HG03108 (cell line): ENCODE results near the gene MSH6.

Experiments used
- ATAC-seq: cut with Tn5 transposase; IDR thresholded peaks from one replicate; pipeline ENCODE4 v1.9.1; 2021; ENCODE audit warnings: moderate library complexity; ENCODE audit not compliant: unreplicated experiment

MSH6 gene

GRCh38 chr2:47783486-47784351, 774 bp downstream of the MSH6 start:
- peak; percentile 13 for ATAC-seq

GRCh38 chr2:47784352-47784851, 1.5 kb downstream of the MSH6 start:
- ATAC-seq = no peak

GRCh38 chr2:47785986-47786385, 3.0 kb downstream of the MSH6 start:
- no peak for ATAC-seq

DNA sequence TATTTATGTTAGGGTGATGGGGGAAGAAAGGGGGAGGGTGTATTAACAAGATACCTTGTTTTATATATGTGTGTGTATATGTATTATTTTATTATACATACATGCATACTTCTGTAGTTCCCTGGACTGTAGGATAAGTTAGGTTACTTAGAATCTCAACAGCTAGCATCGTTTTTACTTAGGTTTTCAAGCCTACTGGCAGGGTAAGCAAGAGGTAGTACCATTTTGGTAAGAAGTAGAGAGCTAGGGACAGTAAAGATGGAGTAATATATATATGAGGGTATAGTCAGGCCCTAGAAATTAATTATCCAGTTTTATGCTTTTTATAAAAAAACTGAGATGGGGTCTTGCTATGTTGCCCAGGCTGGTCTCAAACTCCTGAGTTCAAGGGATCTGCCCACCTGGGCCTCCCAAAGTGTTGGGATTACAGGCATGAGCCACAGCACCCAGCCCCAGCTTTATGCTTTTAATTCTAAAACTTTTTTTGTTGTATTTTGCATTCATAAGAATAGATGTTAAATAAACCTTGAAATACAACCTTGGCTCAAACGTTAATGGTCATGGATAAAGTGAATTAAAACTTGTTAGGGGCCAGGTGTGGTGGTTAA, 13.2 kb downstream of the MSH6 start:
- no peak for ATAC-seq

DNA sequence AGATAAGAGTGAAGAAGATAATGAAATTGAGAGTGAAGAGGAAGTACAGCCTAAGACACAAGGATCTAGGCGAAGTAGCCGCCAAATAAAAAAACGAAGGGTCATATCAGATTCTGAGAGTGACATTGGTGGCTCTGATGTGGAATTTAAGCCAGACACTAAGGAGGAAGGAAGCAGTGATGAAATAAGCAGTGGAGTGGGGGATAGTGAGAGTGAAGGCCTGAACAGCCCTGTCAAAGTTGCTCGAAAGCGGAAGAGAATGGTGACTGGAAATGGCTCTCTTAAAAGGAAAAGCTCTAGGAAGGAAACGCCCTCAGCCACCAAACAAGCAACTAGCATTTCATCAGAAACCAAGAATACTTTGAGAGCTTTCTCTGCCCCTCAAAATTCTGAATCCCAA, 15.7 kb downstream of the MSH6 start:
- ATAC-seq = no peak

GRCh38 chr2:47799031-47799609, 16.2 kb downstream of the MSH6 start:
- ATAC-seq = no peak

DNA sequence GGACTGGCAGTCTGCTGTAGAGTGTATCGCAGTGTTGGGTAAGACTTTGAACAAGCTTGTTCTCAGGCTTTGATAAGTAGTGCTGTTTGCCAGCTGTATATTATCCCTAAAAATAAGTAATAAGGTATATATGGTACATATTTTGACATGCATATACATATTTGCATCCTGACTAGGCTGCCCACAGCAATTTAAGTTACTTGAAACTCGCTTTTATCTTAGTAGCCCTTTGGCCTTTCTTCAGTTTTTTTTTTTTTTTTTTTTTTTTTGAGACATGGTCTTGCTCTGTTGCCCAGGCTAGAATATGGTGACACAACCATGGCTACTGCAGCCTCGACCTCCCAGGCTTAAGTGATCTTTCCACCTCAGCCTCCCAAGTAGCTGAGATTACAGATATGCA, 18.2 kb downstream of the MSH6 start:
- no peak for ATAC-seq

- ATAC-seq = no peak
Observed at GRCh38 chr2:47803363-47803762, 20.4 kb downstream of the MSH6 start.

- ATAC-seq = no peak
Observed at GRCh38 chr2:47803770-47804169, 20.8 kb downstream of the MSH6 start.

GRCh38 chr2:47805850-47806249, 22.9 kb downstream of the MSH6 start:
- ATAC-seq = no peak

GRCh38 chr2:47808614-47809013, 25.7 kb downstream of the MSH6 start:
- no peak for ATAC-seq

GRCh38 chr2:47809903-47810302, 27.0 kb downstream of the MSH6 start:
- ATAC-seq = no peak

- ATAC-seq = no peak
Observed at GRCh38 chr2:47810850-47811249, 27.9 kb downstream of the MSH6 start.

DNA sequence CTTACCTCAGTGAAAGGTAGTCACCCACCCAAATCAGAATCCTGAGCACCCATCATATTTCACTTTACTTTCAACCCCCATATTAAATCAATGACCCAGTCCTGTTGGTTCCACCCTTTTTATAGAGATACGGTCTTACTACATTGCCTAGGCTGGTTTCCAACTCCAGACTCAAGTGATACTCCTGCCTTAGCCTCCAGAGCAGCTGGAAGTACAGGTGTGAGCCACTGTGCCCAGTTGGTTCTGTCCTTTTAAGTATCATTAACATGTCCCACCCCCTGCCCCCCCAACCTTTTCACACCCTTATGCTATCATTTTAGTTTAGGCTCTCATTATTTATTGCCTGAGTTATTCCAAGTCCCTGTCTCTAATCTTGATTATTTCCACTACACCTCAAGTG, 28.7 kb downstream of the MSH6 start:
- no peak for ATAC-seq

- ATAC-seq = no peak
Observed at GRCh38 chr2:47815764-47816163, 32.8 kb downstream of the MSH6 start.

- no peak for ATAC-seq
Observed at GRCh38 chr2:47818777-47819176, 35.8 kb downstream of the MSH6 start.

- ATAC-seq = no peak
Observed at GRCh38 chr2:47819834-47820233, 36.9 kb downstream of the MSH6 start.

GRCh38 chr2:47822518-47822917, 39.6 kb downstream of the MSH6 start:
- ATAC-seq = no peak

DNA sequence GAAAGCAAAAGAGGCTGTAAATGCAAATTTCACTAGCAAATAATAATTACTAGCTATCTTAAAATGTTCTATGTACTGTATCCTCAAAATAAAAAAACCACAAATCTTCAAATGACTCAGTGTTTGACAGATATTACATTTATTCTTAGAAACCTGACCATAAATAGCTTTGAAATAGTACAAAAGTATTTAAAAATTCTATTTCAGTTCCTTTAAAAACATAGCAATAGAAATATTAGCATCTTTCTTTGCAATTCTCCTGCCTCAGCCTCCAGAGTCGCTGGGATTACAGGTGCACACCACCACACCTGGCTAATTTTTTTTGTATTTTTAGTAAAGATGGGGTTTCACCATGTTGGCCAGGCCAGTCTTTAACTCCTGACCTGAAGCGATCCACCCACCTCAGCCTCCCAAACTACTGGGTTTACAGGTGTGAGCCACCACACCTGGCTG, 50.6 kb downstream of the MSH6 start:
- peak; percentile 84 for ATAC-seq

GRCh38 chr2:47838249-47838648, 55.3 kb downstream of the MSH6 start:
- ATAC-seq = no peak

DNA sequence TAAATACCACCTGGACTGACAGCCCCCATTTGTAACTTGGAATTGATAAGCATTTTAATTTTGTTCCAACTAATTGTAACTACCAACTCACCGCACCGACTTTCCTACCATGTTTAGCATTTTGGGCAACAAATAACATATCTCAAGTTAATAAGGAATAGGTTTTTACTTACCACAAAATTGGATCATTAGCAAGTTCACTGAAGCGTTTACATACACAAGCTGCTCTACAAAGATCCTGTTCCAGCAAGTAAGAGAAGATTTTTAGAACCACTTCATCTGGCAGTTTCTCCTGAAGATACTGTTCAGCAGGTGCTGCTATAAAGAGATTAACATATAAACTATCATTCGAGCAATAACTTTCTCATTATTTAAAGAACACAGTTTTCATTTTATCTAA, 55.7 kb downstream of the MSH6 start:
- ATAC-seq = no peak

DNA sequence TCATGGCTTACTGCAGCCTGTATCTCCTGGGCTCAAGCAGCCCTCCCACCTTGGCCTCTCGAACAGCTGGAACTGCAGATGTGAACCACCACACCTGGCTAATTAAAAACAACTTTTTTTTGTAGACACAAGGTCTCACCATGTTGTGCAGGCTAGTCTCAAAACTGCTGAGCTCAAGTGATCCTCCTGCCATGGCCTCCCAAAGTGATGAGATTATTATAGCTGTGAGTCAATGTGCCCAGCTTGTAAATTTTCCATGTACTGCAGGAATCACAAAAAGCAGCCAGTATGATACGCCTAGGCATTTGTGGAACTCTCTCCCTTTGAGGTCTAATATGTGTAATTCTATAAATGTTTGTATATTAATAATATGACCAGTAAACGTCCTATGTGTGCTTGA, 59.9 kb downstream of the MSH6 start:
- no peak for ATAC-seq
